Naive B cell (primary cell): ENCODE results near the gene TMOD1. TPM values are rescaled to one million over a fixed set of nuclear protein-coding genes. Genes with fewer than 3 reads are reported as not detected.
"Not testable (repeated sequence)": the region's sequence is repeated elsewhere in the genome, so short reads cannot be mapped to it uniquely, and the experiment has no call there.

ENCODE experiments used
- ATAC-seq, 2 donors: fragments of 150-1000 bp; cut with Tn5 transposase; 2 replicates each; pipeline ENCODE4 v1.10.0; 2021; ENCODE audit warnings: low read depth in 2 of 2, mild to moderate bottlenecking in 2 of 2, moderate library complexity in 2 of 2
- DNase-seq: peaks from one replicate; pipeline ENCODE4 v3.0.0; 2022
- H3K27ac Mint-ChIP-seq, 6 donors: one replicate each; pipeline ENCODE4 v1.8.0; 2020 to 2022; ENCODE audit warnings: mild to moderate bottlenecking in 6 of 6, mixed read lengths in 6 of 6, moderate library complexity in 5 of 6, inconsistent platforms in 2 of 6
- H3K27me3 Mint-ChIP-seq, 3 donors: one replicate each; pipeline ENCODE4 v1.8.0; 2021 to 2022; ENCODE audit warnings: mixed read lengths in 3 of 3, mild to moderate bottlenecking in 1 of 3
- H3K36me3 Mint-ChIP-seq, 2 donors: one replicate each; pipeline ENCODE4 v1.8.0; 2020 to 2022; ENCODE audit warnings: mixed read lengths in 2 of 2, inconsistent platforms in 1 of 2, mild to moderate bottlenecking in 1 of 2
- H3K4me1 Mint-ChIP-seq, 3 donors: one replicate each; pipeline ENCODE4 v1.8.0; 2020 to 2022; ENCODE audit warnings: mixed read lengths in 3 of 3, inconsistent platforms in 1 of 3, mild to moderate bottlenecking in 1 of 3, moderate library complexity in 1 of 3
- H3K4me3 Mint-ChIP-seq, 8 donors: one replicate each; pipeline ENCODE4 v1.8.0; 2020 to 2022; ENCODE audit warnings: mild to moderate bottlenecking in 8 of 8, mixed read lengths in 8 of 8, moderate library complexity in 8 of 8, inconsistent platforms in 2 of 8
- H3K9me3 Mint-ChIP-seq, 7 donors: one replicate each; pipeline ENCODE4 v1.8.0; 2020 to 2022; ENCODE audit warnings: mixed read lengths in 7 of 7, mild to moderate bottlenecking in 5 of 7, inconsistent platforms in 2 of 7, moderate library complexity in 1 of 7
- polyA plus RNA-seq, 6 donors: library from polyadenylated mRNA; unstranded; fragments of 300-500 nt; fragmentation: Illumina TruSeq; gene quantifications; one replicate each; pipeline ENCODE4 v1.2.3, GENCODE V29; 2021; ENCODE audit warnings: low read depth in 6 of 6

TMOD1 gene
- polyA plus RNA-seq, 6 donors from 2014 or later: 2.0 to 7.8 (median 3.9) TPM

- Mint-ChIP-seq H3K27me3 (no peaks in the 10 kb centered on the region), H3K36me3 (peaks cover 35 to 49% of the 10 kb centered on the region in 2 donors), H3K9me3 (peaks cover 0 to 13% (median 0%) of the 10 kb centered on the region in 7 donors), H3K4me1 (no peaks in the 10 kb centered on the region), H3K27ac (no peak overlapping the region), H3K4me3 (no peak overlapping the region)
- no peak for DNase-seq
- ATAC-seq: no peak
Measured at GRCh38 chr9:97479496-97480159, 21.8 kb upstream of the TMOD1 start.

- Mint-ChIP-seq H3K27me3 (no peaks in the 10 kb centered on the region), H3K27ac (no peak overlapping the region), H3K4me3 (no peak overlapping the region), H3K36me3 (peaks cover 31 to 44% of the 10 kb centered on the region in 2 donors), H3K4me1 (no peaks in the 10 kb centered on the region), H3K9me3 (peaks cover 0 to 13% (median 0%) of the 10 kb centered on the region in 7 donors)
- ATAC-seq (no peak), DNase-seq (no peak)
Measured at GRCh38 chr9:97480174-97480573, 21.3 kb upstream of the TMOD1 start.

GRCh38 chr9:97480749-97481148 is 20.7 kb upstream of the TMOD1 start:
- no peak overlapping the region for H3K27ac Mint-ChIP-seq
- no peak for ATAC-seq
- peaks cover 34 to 44% of the 10 kb centered on the region in 2 donors for H3K36me3 Mint-ChIP-seq
- peaks cover 0 to 13% (median 0%) of the 10 kb centered on the region in 7 donors for H3K9me3 Mint-ChIP-seq
- H3K4me1 Mint-ChIP-seq: no peaks in the 10 kb centered on the region
- H3K4me3 Mint-ChIP-seq: no peak overlapping the region
- H3K27me3 Mint-ChIP-seq: no peaks in the 10 kb centered on the region
- no peak for DNase-seq

- no peak overlapping the region for H3K27ac Mint-ChIP-seq
- peaks cover 65% of the 10 kb centered on the region in 2 donors for H3K36me3 Mint-ChIP-seq
- H3K27me3 Mint-ChIP-seq: no peaks in the 10 kb centered on the region
- peaks cover 0 to 27% (median 8%) of the 10 kb centered on the region in 7 donors for H3K9me3 Mint-ChIP-seq
- no peak overlapping the region for H3K4me3 Mint-ChIP-seq
- ATAC-seq: no peak
- no peak for DNase-seq
- H3K4me1 Mint-ChIP-seq: peaks cover 0 to 3% (median 0%) of the 10 kb centered on the region in 3 donors
Measured at GRCh38 chr9:97484134-97484533, 17.3 kb upstream of the TMOD1 start.

- H3K9me3 Mint-ChIP-seq: peaks cover 0 to 20% (median 5%) of the 10 kb centered on the region in 7 donors
- ATAC-seq: no peak
- H3K4me3 Mint-ChIP-seq: no peak overlapping the region
- peaks cover 0 to 3% (median 0%) of the 10 kb centered on the region in 3 donors for H3K4me1 Mint-ChIP-seq
- no peak overlapping the region for H3K27ac Mint-ChIP-seq
- no peaks in the 10 kb centered on the region for H3K27me3 Mint-ChIP-seq
- no peak for DNase-seq
- peaks cover 57 to 66% of the 10 kb centered on the region in 2 donors for H3K36me3 Mint-ChIP-seq
Measured at GRCh38 chr9:97487107-97487506, 14.4 kb upstream of the TMOD1 start.

- no peak overlapping the region for H3K4me3 Mint-ChIP-seq
- H3K9me3 Mint-ChIP-seq: peaks cover 0 to 16% (median 3%) of the 10 kb centered on the region in 7 donors
- ATAC-seq (no peak), DNase-seq (no peak)
- H3K27ac Mint-ChIP-seq: no peak overlapping the region
- peaks cover 59 to 65% of the 10 kb centered on the region in 2 donors for H3K36me3 Mint-ChIP-seq
- peaks cover 0 to 3% (median 0%) of the 10 kb centered on the region in 3 donors for H3K4me1 Mint-ChIP-seq
- no peaks in the 10 kb centered on the region for H3K27me3 Mint-ChIP-seq
Measured at GRCh38 chr9:97487861-97488260, 13.6 kb upstream of the TMOD1 start.

- ATAC-seq (no peak), DNase-seq (no peak)
- Mint-ChIP-seq H3K9me3 (peaks cover 0 to 16% (median 3%) of the 10 kb centered on the region in 7 donors), H3K4me3 (no peak overlapping the region), H3K4me1 (peaks cover 0 to 3% (median 0%) of the 10 kb centered on the region in 3 donors), H3K27ac (no peak overlapping the region), H3K36me3 (peaks cover 63 to 65% of the 10 kb centered on the region in 2 donors), H3K27me3 (peaks cover 0 to 2% (median under 1%) of the 10 kb centered on the region in 3 donors)
Measured at GRCh38 chr9:97491216-97491999, 10.1 kb upstream of the TMOD1 start.

GRCh38 chr9:97497558-97498375 is 3.7 kb upstream of the TMOD1 start:
- not testable (repeated sequence) for ATAC-seq, H3K9me3 Mint-ChIP-seq, H3K4me3 Mint-ChIP-seq, DNase-seq, H3K27ac Mint-ChIP-seq
- H3K27me3 Mint-ChIP-seq: peaks cover 16 to 24% (median 18%) of the 10 kb centered on the region in 3 donors
- peaks cover 20 to 26% of the 10 kb centered on the region in 2 donors for H3K36me3 Mint-ChIP-seq
- H3K4me1 Mint-ChIP-seq: peaks cover under 1 to 17% (median 9%) of the 10 kb centered on the region in 3 donors

GRCh38 chr9:97498846-97499245 is 2.6 kb upstream of the TMOD1 start:
- not testable (repeated sequence) for H3K9me3 Mint-ChIP-seq, ATAC-seq, H3K4me3 Mint-ChIP-seq, DNase-seq, H3K27ac Mint-ChIP-seq
- peaks cover 7 to 26% (median 15%) of the 10 kb centered on the region in 3 donors for H3K4me1 Mint-ChIP-seq
- H3K36me3 Mint-ChIP-seq: peaks cover 20 to 28% of the 10 kb centered on the region in 2 donors
- H3K27me3 Mint-ChIP-seq: peaks cover 16 to 35% (median 18%) of the 10 kb centered on the region in 3 donors

GRCh38 chr9:97500263-97500662 is 1.2 kb upstream of the TMOD1 start:
- Mint-ChIP-seq H3K4me1 (peaks cover 7 to 26% (median 15%) of the 10 kb centered on the region in 3 donors), H3K9me3 (peaks cover 0 to 6% (median 4%) of the 10 kb centered on the region in 7 donors), H3K4me3 (peak overlapping the region; percentile 0 to 90 (median 60)), H3K27me3 (peaks cover 16 to 47% (median 18%) of the 10 kb centered on the region in 3 donors), H3K36me3 (peaks cover 20 to 28% of the 10 kb centered on the region in 2 donors), H3K27ac (no peak overlapping the region)
- DNase-seq: no peak
- ATAC-seq: no peak

- Mint-ChIP-seq H3K4me1 (peaks cover 7 to 26% (median 15%) of the 10 kb centered on the region in 3 donors), H3K27me3 (peaks cover 16 to 47% (median 18%) of the 10 kb centered on the region in 3 donors), H3K4me3 (peak overlapping the region; percentile 55 to 90 (median 82)), H3K36me3 (peaks cover 15 to 24% of the 10 kb centered on the region in 2 donors), H3K27ac (peak overlapping the region in 1 of 6 donors; percentile 72), H3K9me3 (peaks cover 0 to 6% (median 4%) of the 10 kb centered on the region in 7 donors)
- DNase-seq: no peak
- ATAC-seq: no peak
Measured at GRCh38 chr9:97500765-97501176, 695 bp upstream of the TMOD1 start.

- Mint-ChIP-seq H3K4me1 (peaks cover 7 to 26% (median 15%) of the 10 kb centered on the region in 3 donors), H3K36me3 (peaks cover 3 to 12% of the 10 kb centered on the region in 2 donors), H3K9me3 (peaks cover 0 to 4% (median 3%) of the 10 kb centered on the region in 7 donors), H3K27ac (no peak overlapping the region), H3K27me3 (peaks cover 10 to 40% (median 18%) of the 10 kb centered on the region in 3 donors), H3K4me3 (peak overlapping the region in 6 of 8 donors; percentile 67 to 87 (median 77))
- DNase-seq: no peak
- peak in 1 of 2 donors; percentile 25 for ATAC-seq
Measured at GRCh38 chr9:97501972-97502221, 431 bp downstream of the TMOD1 start.
